Measurements from ENCODE around the gene RAB9B.

GRCh38 chrX:103793545-103793940 is 38.5 kb downstream of the RAB9B start:
- TF ChIP-seq CTCF (IDR thresholded peaks at IDR 0.05) (no peak), EP300 (IDR thresholded peaks at IDR 0.05; ENCODE audit: low read depth) (no peak)

Data from transverse colon (tissue), 3 donors.